HG03103 (cell line): ENCODE results near the gene UVRAG.

Source experiments
- ATAC-seq: cut with Tn5 transposase; IDR thresholded peaks from one replicate; pipeline ENCODE4 v1.9.1; 2021; ENCODE audit warnings: low read depth; ENCODE audit not compliant: unreplicated experiment

Gene UVRAG

DNA sequence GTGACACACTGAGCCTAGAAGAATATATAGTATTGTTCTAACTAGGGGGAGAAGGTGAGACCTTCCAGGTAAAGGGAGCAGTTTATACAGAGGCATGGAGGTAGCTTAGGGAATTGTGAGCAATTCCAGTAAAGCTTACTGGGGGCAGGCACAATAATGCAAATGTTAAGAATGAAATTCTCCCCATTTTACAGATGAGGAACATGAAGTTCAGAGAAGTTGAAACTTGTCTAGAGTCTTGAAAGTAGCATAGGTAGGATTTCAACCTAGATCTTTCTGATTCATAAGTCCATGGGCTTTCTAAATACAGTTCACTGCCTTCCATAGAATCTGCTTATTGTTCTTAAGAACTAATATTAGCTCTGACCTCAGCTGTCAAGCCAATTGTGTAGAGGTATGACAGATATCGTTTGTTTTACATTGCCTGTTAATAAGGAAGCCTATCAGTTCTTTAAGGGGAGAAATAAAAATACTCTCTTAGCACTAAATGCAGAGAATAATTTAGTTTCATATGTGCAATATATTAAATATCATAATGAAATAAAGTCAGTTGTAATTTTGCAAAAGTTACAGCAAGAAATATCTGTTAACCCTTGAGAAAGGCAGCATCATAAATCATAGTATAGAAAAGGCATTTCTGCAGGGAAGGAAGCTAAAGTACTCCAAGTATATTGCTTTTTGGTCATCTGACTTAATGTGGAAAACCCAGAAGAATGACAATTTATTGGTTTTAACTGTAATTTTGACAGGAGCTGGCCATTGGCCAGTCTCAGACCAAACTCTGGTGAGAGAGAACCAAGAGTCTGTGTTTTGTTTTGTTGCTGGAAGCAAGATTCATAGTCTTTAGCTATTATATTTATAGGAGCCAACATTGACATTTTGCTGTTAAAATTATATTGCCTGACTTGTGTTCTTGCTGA lies 181.8 kb downstream of the UVRAG start:
- no peak for ATAC-seq

DNA sequence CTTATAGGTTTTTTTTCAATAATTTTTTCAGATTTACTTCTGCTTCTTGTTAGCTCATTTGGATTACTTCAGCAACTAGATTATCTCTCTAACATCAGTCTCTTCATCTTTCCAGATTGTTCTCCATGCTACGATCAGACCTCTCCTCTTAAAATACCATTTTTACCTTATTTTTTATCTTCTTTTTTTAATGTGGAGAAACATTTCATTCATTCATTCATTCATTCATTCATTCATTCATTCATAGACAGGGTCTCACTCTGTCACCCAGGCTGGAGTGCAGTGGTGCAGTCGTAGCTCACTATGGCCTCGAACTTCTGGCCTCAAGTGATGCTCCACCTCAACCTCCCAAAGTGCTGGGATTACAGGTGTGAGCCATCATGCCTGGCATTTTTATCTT lies 189.4 kb downstream of the UVRAG start:
- no peak for ATAC-seq

DNA sequence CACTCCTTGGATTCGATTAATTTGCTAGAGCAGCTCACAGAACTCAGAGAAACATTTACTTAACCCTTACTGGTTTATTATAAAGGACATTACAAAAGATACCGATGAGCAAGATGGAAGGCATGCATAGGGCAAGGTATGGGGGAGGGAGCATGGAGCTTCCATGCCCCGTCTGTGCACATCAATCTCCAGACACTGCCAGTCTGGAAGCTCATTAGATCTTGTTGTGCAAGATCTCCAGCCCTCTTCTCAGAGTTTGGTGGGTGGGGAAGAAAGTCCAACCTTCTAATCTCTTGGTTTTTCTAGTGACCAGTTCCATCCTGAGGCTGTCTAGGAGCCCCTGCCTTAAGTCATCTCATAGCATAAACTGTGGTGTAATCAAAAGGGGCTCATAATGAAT lies 190.7 kb downstream of the UVRAG start:
- no peak for ATAC-seq

DNA sequence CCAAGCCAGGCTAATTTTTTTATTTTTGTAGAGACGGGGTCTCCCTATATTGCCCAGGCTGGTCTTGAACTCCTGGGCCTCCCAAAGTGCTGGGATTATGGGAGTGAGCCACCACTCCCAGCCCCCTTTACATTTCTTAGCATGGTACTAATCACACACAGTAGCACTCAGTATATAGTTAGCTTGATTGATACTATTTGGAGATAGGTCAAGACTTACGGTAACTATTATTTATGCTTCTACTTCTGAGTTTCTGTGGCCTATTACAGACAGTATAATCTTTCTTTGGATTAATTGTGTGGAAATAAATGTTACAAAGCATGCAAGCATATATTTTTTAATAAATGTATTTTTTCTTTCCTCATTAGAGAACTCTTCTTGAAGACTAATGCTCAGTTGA lies 192.2 kb downstream of the UVRAG start:
- ATAC-seq = no peak

DNA sequence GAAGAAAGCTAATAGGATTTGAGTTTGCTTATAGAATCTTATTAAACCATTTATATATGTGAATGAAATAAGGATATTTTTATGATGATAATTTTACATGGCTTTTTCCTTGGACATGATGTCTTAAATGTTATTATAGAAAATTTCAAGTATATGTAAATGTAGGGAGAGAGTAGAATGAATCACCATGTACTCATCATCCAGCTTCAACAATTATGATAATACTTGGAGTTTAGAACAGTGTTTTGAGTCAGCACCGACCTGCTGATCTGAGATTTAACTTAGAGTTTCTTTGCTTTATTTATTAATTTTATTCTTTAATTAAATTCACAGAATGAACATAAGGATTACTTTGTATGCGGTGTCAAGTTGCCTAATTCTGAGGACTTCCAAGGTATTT lies 193.5 kb downstream of the UVRAG start:
- ATAC-seq = no peak

DNA sequence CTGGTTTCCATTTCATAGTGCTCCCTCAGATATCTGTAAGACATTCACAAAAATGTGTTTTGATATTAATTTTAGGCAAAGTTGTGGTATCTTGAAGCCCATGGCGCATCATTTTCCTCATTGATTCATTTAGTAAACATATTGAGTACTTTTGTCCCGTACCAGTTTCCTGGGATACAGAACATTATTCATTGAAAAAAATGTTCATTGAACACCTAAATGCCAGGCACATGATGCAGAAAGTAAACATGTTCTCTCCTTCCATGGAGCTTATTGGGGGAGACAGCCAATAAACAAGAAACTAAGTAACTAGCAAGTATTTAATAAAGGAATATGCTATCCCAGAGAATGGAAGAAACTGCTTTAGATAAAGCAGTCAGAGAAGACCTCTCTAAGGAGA lies 195.0 kb downstream of the UVRAG start:
- no peak for ATAC-seq

DNA sequence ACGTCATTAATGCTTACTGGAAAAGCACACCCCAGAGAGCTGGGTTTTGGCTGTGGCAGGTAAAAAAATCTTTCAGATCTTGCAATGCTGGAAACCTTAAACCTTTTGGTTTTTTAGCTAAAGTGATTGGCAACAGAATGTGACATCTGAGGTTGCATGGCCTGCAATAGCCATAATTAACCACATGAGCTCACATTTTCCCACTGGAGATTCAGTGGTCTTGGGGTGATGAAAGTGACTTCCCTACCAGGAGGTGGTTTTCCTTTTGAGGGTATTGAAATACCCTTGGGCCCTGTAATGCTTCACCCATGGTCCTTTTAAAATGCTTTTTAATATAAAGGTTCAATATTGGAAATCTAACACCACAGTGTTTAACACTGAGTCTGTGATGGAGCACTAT lies 198.5 kb downstream of the UVRAG start:
- ATAC-seq = no peak

DNA sequence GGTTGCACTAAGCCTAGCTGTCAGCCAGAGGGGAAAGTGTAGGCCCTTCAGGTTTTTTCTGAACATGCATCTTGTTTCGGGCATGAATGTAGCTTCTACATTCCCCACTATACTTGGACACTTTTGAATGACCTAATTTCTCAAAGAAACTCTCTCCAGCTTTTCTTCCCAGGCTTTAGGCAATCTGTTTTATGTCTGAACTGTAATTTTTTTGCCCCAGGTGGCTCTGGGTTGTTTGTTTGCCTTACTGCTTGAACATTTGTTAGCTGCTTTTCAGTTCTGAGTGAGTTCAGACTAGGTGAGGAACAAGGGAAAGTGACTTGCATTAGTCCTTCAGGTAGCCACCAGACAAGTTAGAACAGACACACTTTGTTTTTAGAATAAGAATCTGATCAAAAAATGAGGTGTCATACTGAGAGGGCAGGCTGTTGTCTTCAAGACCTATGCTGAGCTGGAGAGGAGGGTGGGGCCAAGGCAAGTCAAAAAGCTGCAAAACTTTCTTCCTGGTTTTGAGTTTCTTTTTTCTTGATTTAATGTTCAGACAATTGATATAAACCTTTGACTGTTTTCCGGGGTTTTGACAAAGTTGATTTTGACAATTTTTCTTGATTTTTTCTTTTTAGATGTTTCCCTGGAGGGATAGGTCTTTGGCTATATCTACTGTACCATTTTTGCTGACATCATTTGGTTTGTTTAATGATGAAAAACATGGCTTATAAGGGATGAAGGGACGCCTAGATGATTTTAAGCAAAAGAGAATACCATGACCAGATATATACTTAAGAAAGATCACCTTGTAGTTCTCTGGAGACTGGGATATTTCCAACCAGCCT lies 208.4 kb downstream of the UVRAG start:
- no peak for ATAC-seq

DNA sequence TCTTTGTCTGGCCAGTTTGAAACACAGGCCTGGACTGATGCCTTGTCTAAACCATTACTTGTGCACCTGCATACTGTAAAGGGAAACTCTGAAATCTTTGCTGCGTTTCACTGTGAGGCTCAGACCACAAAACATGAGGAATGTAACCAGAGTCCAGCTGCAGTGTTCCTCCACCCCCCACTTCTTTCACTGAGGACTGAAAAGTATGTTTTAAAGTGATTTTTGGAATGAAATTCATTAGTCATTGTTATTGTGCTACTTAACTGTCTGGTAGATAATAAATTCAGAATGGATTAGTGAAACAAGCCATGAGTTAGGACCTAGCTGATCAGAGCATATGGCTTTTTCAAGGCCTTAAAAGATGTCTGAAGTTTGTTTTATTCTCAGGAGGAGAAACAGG lies 210.1 kb downstream of the UVRAG start:
- ATAC-seq = no peak

DNA sequence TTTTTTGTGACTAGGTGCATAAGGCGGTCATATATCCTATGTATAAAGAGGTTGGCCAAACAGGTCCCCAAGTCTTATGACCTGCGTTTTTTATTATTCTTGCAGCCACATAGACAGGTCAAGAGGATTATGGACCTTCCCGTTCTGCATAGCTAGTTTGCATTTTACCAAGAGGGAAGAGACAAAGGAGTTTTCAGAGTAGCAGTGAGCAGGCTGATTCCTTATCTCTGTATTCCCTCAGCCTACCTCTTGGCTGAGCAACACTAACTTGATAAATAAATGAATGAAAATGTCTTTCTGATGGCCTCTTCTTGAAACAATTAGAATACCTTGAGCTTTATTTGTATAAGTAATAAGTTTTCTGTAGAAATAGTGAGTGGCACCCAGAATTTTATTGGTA lies 210.8 kb downstream of the UVRAG start:
- no peak for ATAC-seq

DNA sequence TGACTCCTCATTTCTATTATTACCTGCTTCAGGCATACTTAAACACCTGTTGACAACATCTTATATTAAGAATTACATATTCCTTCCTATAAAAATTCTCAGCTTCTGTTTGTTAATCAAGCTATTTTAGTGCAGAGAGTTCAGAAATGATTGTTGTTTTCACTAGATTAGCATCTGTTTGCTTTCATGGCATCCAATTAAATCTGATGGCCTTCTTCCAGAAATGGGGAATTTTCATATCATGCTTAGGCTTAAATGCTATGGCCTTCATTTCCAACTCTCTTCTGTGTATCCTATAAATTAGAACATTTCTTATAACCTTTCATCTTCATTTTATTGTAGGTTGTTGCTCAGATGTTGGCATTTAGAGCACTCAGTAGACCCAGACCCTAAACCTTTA lies 211.3 kb downstream of the UVRAG start:
- no peak for ATAC-seq

DNA sequence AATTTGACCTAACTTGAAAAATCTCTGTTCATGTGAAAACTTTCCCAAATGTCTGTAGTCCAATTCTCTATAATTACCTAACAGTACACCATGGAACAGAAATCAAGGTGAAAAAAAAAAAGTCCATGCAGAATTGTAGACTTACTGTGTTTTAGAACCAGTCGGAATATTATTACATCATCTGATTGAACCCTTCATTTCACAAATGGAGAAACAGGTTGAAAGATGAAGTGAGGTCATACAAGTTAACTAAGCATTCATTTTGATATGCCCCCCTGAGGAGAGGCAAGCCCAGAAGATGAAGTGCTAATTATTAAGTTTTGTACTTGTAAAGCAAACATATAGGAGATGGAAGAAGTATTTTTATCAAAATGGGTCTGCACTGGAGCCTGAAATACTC lies 211.9 kb downstream of the UVRAG start:
- no peak for ATAC-seq

DNA sequence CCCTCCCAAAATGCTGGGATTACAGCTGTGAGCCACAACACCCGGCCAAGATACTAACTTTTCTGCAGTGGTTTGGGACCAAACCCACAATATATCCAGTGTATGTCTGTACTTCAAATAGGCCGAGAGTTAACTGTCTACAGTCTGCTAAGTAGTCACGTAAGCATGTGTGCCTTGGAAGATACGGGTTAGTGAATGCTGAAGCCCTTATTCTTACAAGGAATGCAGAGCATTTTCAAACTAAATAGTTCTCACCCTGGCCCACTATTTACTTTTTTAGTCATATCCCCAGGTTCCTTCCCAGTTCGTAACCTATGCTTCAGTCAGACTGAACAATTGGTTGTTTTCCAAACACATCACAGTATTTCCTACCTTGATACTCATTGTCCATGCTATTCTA lies 215.3 kb downstream of the UVRAG start:
- no peak for ATAC-seq

DNA sequence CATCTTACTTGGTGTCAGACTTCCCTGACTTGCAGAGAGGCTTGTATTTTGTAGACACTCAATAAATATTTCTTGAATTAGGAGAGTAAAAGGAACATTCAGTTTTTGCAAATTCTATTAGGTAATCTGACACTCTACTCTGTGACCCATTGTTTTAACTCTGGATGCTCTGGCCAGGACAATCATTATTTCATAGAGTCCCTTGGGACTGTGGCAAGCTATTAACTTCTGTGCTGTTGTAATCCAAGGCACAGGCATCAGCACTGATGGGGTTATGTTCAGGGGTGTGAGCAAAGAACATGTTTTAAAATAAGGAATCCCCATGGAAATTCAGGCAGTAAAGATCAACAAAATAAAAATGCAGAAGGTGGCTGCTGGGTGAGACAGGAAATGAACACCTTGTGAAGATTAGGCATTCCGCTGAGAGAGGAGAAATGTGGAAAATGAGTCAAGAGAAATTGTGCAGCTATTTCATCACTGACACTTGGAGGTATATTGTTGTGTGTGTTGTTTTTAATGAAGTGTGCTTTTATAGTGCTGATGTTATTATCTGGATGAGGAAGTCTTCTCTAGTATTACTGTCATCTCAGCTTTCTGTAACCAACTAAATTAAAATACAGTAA lies 216.1 kb downstream of the UVRAG start:
- ATAC-seq = no peak

DNA sequence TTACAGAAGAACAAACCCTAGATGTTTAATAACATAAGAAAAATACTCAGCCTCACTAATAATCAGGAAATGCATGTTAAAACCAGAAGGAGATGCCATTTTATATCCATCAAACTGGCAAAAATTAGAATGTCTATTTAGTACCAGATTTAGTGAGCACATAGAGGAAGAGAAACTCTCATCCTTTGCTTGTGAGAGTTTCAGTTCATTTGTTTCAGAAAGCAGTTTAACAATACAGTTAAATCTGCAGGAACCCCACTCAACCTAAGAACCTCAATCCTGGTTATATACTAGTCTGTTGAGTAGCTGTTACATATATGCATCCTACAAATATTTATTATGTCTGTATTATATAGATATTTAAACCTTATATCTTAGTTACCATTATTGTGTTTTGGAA lies 218.7 kb downstream of the UVRAG start:
- no peak for ATAC-seq

DNA sequence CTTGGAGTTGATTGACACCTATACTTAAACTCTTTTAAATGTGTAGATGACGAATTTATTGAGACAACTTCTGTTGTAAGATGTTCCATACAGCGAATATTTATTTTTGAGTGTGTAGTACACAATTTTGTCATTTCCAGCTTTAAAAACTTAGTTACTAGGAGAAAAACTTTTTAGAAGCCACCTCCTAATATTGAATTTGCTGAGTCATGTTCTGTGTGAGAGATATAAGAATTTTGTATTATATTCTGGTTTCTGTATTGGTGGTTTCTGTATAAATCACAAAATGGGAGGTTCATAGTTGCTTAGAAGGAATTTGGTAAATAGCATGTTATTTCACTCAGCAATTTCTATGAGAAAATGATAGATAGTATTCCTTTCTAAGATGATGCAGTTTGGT lies 220.0 kb downstream of the UVRAG start:
- no peak for ATAC-seq

DNA sequence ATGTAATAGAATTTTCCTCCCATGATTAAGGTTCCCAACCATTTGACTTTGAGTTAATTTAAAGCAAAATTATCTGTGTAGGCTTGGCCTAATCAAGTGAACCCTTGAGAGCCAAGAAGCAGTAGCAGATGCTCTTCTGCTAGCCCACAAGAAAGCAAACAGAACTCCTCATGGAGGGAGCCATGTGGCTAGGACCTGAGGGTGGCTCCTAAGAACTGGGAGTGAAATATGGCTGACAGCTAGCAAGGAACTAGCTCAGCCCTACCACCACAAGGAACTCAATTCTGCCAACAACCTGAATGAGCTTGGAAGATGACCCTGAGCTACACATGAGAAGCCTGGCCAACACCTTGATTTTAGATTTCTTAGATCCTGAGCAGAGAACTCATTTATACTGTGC lies 223.6 kb downstream of the UVRAG start:
- ATAC-seq = no peak

DNA sequence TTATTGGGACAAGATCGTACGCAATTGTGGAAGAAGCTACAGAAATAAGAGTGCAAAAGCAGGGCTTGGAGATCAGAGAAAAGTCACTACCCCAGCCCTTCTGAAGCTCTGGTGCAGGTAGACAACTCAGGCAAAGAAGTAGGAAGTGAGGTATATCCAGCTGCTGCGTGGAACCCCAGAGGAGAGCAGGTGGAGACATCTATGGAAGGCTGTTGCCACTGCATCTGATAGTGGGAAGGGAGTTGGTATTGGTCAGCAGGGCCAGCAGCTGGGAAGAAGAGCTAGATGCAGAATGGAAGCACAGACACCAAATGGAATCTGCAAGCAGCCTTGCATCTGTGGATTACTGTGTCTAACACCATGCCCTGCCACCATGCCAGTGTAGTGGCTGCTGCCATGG lies 226.2 kb downstream of the UVRAG start:
- no peak for ATAC-seq

DNA sequence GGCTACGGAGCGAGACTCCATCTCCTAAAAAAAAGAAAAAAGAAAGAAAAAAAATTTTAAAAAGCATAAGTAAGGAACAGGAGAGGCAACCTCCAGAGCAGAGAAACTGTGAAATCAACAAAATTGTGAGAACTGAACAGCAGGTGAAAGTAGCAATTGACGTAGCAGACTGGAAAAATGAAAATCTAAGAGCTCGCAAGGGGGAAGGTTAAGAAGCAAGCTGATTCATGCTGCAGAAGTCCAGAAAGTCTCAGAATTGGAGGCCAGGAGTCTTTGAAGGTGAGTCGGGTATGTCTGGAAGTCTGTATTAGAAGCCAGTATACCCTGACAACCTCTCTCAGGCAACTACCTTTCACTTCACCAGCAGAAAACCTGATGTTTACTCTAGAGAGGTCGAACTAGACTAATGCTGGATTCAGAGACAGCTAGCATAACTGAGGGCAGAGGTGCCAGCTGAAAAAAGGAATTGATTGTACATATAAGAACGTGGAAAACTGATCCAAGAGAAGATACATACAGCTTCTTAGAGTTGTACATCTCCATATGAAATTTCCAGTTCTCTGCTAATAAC lies 229.8 kb downstream of the UVRAG start:
- ATAC-seq = no peak

DNA sequence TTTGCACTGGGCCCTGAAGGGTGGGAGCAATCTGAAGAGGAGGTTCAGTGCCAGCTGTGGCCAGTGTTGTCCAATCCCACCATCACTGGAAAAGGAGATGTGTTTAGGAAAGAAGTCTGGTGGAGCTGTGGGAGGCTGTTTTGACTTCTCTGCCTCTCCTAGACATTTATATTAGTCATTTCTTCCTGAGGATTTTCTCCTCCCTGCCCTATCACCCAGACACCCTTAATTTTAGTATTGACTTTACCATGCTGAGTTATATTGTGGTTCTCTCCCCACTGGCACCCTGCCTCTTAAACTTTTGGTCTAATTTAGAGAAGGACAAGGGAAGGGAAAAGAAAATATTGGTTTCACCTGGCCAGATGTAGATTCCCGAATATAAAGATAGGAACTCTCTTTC lies 232.2 kb downstream of the UVRAG start:
- ATAC-seq = no peak

DNA sequence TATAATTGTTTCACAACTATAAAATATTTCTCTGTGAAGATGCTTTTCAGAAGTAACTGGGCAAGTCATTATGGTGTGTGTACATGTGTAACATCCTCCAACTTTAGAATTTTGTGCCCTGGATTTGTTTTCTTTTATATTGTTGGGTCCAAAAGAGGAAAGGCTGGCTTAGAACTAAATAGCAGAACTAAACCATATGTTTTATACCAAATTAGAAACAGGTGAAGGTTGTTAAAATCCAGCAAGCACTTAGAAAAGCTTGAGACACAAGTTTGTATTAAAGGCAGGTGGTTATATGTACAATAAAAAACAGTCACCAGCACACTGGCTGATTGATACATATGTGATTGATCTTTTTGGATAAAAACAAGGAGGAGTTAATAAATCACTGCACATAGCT lies 232.8 kb downstream of the UVRAG start:
- no peak for ATAC-seq
